SK-N-MC (cell line): ENCODE data around the gene PPARGC1A.

Experiments
- EZH2 ChIP-seq: fragments of 200-600 bp; sonication (generic); IDR thresholded peaks from one replicate; pipeline ENCODE4 v1.6.1; 2017; ENCODE audit warnings: antibody characterized with exemption
- FOXP2 ChIP-seq: optimal IDR thresholded peaks from 2 replicates; pipeline ENCODE3; 2011; ENCODE audit warnings: mild to moderate bottlenecking, moderate library complexity; ENCODE audit not compliant: insufficient read depth; ENCODE audit errors: extremely low read length, control extremely low read depth
- POLR2AphosphoS5 ChIP-seq: IDR thresholded peaks from 2 replicates; pipeline ENCODE4 v1.6.1; 2012; ENCODE audit warnings: mild to moderate bottlenecking, low read depth, low read length, borderline replicate concordance

DNA sequence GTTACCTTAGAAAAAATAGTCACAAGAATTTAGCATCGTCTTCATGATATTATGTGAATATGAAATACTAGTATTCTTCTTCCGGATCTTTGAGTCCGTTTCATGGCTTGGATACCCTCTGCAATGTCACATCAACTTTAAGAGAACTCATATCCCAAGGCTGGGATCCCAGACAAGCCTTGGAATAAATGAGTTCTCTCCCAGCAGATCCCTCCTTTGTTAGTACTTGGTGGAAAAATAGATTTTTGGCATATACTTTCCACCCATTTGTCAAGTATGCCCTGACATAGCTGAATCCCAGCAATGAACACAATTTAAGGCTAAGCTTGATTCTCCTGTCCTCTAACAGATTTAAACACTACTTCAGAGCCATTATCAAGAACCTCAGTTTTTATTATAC, 144.5 kb downstream of the PPARGC1A start:
- TF ChIP-seq POLR2AphosphoS5 (no peak), EZH2 (no peak), FOXP2 (no peak)
